HG03469 (cell line): ENCODE results near the gene KIZ.
A peak's percentile ranks its signal among the peaks of the same experiment; 100 is the strongest.

Experiments
- ATAC-seq: cut with Tn5 transposase; IDR thresholded peaks from one replicate; pipeline ENCODE4 v1.9.1; 2021; ENCODE audit warnings: mild to moderate bottlenecking, moderate library complexity, moderate number of reproducible peaks; ENCODE audit not compliant: unreplicated experiment

KIZ gene

DNA sequence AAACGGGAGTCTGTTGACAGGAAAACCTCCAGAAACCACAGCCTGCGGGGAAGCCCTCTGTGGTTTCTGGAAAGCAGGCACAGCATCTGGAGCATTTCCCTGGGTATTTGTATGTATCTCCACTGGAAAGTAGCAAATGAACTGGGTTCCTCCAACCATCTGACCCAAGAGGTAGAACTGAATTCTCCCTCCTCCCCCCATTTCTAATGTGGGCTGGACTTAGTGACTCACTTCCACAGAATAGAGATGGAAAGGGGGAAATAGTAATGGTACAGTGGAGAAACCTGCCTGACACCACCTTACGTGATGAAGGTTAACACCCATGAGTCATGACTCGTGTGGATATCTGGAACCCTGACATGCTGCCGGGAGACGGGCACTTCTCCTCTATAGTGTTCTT is 125.4 kb downstream of the KIZ start:
- ATAC-seq: no peak

DNA sequence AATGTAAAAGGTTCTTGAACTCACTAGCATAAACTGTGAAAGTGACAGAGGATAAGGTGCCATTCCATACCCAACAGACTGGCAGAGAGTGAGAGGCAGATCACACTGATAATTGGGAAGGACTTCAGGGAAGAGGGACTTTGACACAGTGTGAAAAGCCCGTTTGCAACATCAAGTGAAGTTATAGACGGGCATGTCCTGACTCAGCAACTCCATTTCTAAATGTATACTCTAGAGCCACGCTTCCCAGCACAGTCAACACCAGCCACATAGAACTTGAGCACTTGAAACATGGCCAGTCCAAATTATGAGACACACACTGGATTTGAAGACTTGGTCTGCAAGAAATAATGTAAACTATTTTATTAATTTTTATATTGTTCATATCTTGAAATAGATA is 131.3 kb downstream of the KIZ start:
- ATAC-seq: no peak

DNA sequence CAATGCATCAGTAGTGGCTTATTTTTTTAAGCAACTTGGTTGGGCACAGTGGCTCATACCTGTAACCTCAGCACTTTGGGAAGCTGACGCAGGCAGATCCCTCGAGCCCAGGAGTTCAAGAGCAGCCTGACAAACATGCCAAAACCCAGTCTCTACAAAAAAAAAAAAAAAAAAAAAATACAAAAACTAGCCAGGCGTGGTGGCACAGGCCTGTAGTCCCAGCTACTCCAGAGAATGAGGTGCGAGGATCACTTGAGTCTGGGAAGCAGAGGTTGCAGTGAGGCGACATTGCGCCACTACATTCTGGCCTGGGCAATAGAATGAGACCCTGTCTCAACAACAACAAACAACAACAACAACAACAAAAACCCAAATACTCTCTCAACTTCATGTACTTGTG is 132.5 kb downstream of the KIZ start:
- ATAC-seq: no peak

DNA sequence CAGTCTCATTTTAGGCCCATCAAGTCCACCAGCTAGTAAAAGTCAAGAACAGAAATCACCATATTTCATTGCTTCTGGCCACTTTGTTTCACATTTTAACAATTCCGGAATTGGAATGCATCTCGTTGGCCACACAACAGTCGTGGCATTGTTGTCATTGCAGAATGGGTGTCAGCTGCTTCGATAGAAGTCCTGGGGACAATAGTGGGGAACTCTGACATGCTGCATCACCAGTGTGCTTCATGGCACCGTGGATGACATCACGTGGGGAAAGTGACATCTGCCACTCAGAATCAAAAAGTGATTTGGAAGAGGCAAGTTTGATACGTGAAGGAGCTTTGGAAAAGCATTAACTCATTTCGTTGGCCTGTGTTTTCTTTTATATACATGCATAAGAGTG is 133.5 kb downstream of the KIZ start:
- ATAC-seq: no peak

DNA sequence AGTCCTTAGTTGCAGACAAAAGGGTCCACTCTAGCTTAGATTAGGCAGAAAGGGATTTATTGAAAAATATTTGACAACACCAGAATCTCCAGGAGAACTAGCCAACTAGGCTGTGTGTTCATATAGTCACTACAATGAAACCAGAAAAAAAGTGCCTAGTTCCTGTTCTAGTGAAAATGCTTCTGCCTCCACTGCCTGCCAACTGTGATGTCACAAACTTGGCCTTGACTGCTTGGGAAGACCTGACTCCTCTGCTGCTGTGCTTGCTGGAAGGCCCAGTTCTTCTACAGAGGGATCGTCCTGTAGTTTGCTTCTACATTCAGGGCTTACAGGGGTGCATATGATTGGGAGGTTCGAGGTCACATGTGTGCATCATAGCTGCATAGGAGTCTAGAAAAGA is 136.9 kb downstream of the KIZ start:
- peak; percentile 44 for ATAC-seq

DNA sequence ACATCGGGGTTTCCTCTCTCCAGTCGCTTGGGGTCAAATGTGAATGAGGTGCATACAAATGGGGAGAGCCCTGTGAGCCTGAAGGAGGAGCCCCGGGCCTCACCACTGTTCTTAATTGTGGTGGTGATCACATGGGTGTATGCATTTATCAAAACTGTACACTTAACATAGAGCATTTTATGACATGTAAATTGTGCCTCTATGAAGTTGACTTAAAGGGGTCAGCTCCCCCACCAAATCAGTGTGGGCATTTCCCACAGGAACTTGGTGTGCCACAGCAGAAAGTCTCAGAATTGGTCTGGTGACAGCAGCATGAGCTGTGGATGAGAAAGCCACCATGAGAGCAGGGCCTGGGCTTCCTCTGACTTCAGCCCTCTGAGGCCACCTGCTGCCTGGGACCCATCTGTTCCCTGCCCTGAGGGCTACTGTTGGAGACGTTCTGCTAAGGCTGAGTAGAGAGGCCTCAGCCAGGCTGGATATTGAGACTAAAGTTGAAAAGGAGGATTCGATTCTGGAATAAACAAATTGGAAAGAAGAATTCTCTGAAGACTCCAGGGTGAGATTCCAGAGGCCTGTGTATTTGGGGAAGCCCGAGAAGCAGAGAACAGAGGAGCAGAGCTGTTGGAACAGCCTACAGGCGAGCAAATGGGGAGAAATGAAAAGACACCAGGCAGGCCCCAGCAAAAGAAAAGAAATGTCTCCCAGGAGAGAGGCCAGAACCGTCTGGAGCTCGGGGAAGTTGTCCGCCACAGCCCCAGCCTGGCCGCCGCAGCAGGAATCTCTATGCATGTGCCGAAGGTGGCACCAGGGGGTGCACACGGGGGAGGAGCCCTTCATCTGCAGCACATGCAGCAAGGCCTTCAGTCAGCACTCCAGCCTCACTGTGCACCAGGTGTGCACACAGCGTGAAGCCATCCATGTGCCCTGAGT is 139.6 kb downstream of the KIZ start:
- ATAC-seq: no peak

DNA sequence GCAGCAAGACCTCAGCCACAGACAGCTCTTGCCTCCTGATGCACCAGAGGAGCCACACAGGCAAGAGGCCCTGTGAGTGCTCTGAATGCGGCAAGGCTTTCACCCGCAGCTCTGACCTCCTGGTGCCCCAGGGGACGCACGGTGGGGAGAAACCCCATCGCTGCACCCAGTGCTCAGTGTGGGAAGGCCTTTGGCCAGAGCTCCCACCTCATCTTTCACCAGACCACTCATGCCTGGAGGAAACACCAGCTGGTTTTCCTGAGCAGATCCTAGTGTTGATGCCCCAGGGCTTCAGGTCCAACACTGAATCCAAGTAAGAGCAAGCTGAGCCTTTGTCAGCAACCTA is 140.3 kb downstream of the KIZ start:
- ATAC-seq: no peak

DNA sequence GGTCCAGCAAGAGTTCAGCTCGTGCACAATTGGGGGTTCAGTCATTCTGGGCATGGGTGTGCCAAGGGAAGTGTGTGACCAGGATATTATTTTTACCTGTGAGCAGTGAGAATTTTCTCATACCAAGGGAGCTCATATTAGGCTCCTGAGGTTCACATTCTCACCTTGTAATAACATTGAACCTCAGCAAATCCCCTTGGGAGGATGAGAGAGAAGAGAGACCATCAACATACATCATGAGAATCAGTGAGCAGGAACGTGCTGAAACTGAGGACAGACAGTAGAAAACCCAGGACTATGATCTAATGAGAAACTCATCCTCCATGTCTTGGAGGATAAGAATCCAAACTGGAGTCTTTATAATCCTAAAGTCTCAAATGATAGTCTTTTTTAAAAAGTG is 143.9 kb downstream of the KIZ start:
- ATAC-seq: no peak

DNA sequence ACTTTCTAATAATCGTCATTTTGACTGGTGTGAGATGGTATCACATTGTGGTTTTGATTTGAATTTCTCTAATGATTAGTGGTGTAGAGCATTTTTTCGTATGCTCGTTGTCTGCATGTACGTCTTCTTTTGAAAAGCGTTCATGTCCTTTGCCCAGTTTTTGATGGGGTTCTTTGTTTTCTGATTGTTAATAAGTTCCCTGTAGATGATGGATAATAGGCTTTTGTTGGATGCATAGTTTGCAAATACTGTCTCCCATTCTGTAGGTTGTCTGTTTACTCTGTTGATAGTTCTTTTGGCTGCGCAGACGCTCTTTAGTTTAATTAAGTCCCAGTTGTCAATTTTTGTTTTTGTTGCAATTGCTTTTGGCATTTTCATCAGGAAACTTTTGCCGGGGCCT is 144.9 kb downstream of the KIZ start:
- no peak for ATAC-seq

DNA sequence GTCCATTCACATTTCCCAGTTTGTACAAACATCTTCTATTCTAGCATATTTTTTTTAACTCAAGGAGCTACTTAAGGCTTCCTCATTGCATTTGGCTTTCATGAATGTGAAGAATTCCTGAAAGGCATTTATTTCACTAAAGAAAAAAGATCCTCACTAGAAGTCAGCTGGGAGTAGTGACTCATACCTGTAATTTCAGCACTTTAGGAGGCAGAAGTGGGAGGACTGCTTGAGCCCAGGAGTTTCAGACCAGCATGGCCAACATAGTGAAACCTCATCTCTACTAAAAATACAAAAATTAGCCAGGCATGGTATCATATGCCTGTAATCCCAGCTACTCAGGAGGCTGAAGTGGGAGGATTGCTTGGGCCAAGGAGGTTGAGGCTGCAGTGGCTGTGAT is 146.4 kb downstream of the KIZ start:
- no peak for ATAC-seq

DNA sequence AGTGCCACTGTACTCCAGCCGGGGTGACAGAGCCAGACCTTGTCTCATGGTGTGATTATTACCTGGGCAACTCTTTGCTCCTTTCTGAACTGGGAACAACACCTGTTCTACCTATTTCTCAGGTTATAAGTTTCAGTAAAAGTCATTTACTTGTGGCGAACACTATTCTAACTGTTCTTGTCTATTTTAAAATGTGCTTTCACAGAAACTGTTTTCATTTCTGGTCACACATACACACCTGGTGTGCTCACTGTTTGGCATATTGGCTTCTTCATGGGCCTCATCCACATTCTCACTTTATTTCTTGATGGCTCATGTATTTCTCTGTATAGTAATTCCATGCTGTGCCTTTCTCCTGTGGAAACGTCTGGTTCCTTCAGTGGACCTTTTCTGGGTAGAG is 146.8 kb downstream of the KIZ start:
- ATAC-seq: no peak

DNA sequence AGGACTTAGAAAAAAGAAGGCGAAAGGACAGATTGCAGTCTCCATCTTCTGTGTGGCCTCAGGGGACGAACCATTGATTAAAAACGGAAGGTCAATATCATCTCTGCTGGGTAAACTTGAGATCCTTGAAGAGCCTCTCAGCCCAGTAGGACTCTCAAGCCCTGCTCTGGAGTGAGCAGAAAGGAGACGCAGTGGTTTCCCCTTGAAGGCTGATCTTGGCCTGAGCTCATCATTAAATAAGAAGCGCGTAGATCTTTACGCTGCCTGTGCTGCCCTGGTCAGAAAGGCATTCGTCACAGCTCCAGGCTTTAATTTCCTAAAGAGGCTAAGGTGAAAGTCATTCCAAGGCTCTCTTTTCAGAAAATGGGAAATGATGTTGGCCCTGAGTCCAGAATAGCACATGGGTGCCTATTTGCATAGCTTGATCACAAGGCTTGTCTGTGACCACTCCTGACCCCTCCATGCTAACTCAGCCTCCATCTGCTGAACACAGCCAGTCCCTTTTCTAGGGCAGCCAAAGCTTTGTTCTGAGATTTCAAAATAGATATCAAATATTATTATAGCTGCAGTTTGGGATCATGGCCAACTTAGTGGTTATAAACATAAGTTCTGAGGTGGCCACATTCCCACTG is 148.0 kb downstream of the KIZ start:
- ATAC-seq: no peak

DNA sequence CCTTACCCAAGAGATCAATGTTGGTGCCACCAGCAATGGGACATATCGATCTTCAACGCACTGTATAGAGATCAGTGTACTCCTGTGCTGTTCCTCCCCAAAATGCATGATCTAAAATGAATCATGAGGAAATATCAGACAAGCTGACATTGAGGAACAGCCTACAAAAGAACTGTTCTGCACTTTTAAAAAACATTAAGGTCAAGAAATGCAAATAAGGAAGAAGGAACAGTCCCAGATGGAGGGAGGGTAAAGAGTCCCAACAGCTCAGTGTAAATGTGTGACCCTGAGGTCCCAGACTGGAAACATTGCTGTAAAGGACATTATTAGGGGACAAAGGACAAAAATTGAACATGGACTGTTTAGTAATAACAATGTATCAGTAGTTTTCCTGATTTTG is 152.9 kb downstream of the KIZ start:
- no peak for ATAC-seq

DNA sequence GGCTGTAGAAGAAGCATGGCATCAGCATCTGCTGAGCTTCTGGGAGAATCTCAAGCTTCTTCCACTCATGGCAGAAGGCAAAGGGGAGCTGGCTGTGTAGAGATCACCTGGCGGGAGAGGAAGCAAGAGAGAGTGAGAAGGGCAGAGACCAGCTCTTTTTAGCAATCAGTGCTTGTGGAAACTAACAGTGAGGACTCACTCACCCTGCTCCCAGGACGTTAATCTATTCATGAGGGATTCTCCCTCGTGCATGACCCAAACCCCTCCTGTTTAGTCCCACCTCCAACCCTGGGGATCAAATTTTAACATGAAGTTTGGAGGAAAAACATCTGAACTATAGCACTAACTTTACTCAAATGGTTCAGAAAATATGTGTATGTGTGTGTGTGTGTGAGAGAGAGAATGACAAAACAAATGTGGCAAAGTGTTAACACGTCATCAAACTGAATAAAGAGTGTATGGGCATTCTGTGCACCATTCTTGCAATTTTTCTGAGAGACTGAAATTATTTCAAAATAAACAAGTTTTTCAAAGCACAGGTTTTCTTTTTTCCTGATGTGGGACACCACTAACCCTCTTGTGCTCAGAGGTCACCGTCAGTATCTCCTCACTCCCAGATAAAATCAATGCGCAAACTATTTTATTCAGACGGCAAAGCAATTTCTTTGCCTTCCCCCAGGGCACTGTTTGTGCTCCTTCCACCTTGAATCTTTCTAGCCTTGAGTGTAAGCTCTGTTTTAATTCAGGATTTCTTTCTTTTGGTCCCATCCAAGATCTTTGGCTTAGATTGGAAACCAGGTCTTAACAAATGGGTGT is 154.0 kb downstream of the KIZ start:
- ATAC-seq: no peak

DNA sequence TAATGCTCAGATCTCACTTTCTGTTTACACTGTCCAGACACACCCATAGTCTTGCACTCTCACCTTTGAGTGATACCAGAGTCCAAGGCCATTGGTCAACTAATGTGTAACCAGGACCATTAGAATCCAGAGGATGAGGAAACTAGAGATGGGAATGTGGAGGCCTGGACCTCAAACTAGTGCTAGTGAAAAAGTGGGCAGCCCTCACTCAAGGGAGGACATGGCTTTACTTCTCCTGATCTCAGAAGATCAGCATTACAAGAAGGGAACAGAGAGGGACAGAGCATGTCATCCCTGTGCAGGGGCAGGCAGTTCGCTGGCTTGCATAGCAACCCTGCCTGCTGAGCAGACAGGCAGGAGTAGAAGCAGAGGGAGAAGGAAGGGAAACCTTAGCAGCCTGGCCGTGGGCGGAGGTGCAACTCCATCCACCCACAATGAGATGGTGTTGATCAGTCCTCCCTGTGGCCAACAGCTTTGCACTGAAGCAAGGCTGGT is 154.7 kb downstream of the KIZ start:
- no peak for ATAC-seq

DNA sequence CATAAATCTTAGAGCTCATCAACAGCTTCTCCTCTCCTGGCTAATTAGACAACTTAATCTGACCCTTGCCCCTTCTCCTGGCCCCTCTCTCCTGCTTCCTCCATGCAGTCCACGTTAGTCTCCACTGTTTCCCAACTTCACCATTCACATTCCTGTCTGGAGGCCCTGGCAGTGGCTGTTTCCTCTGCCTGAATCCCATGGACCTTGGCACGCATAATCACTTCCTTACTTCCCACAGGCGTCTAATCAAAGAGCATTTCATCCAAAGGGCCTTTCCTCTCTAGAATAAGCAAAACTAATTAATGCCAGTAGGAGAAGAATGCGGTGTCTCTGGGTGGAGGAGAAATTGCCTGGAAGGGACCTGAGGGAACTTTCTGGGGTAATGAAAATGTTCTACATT is 160.9 kb downstream of the KIZ start:
- ATAC-seq: no peak

DNA sequence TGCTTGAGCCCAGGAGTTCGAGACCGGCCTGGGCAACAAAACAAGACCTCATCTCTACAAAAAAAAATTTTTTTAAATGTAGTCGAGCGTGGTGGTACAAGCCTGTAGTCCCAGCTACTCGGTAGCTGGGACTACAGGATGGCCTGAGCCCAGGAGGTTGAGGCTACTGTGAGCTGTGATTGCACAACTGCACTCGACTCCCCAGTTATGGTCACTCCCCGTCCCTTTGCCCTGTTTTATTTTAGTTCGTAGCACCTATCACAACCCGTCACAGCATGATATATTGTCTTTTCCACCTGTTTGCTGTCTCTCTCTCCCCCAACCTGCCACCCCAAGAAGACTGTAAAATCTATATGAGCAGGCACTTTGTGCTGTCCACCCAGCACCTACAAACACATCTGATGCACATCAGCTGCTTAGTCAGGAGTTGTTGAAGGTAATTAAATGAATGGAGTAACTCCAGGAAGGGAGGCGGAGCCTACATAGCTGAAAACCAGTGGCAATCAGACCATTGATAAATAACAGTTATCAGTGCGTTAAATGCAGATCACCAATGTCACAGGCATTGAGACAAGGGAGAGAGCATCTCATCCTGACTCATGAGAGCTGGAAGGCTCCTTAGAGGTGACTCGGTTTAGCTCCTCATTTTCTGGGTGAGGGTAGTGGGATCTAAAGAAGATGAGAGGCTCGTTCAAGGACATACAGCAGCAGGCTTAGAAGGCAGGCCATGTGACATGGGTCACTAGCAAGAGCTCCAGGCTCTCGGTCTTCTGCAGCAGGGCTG is 162.9 kb downstream of the KIZ start:
- ATAC-seq: no peak

DNA sequence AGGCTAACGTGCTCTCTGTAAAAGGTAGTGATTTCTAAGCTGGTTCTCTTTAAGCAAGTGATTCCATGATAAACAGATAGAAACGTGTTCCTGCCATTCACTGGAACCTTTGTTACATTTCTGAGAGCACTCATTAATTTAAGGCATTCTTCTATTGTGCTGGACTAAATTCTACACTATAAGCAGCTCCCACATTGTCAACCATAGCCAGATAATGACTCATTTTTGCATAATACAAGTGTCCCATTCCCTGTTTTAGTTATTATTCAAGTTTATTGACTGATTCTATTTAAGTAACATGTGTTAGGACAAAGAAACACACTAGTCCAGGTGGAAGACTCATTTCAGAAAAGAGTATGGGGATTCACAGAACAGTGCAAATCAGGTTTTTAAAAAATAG is 163.8 kb downstream of the KIZ start:
- no peak for ATAC-seq

DNA sequence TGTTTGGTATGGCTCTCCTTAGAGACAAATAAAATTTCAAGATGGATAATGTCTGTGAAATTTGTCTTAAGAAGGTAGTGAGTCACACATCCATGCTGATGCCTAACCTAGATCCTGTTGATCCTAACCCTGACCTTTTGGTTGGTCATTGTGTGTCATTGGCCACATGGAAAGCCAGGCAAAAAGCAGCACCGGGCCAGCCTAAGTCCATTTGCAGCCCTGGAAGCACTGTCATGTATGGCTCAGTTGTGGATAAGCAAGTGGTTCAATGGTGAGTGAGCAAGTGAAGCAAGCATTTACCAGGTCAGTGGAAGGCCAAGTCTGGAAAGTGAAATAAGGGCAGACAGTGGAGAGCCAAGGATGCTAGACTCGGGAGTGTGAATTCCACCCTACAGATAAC is 165.1 kb downstream of the KIZ start:
- ATAC-seq: no peak

DNA sequence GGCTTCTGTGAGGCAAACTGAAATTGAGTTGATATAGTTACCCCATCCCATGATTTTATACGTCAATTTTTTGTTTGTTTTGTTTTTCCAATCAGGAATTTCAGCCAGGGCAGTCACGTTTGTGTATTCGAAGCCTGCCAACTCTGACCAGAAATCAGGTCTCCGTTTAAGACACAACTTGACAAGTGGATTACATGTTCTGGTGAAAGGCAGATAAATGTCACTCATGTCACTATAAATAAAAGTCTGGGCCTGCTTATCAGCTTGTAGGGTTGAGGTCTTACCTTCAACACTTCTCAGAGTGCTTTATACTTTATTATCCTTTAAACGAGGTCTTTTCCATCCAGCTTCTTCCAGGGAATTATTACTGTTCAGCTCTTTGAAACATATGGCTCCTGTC is 168.9 kb downstream of the KIZ start:
- no peak for ATAC-seq
